HG02623 (cell line): ENCODE results near the gene TUSC2.
A peak's percentile ranks its signal among the peaks of the same experiment; 100 is the strongest.

Source experiments
- ATAC-seq: cut with Tn5 transposase; IDR thresholded peaks from one replicate; pipeline ENCODE4 v1.9.1; 2021; ENCODE audit warnings: moderate library complexity; ENCODE audit not compliant: unreplicated experiment

TUSC2 gene

DNA sequence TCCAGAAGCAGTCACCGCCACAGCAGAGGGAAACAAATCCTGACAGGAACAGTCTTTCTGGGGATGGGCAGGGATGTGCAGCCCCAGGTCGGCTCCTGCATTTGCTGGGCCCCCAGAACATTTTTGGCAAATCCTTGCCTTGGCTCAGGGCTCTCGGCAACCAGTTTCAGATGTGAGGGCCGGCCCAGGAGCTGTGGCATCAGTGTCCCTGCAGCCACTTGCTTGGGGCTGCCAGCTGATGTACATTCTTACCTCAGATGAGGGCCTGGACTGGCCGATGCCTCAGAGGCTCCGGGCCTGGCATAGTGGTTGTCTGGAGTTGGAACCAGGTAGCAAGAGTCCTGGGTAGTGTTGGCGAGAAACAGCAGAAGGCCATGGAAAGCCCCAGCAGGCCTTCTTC is 26.8 kb upstream of the TUSC2 start:
- ATAC-seq, result no peak

DNA sequence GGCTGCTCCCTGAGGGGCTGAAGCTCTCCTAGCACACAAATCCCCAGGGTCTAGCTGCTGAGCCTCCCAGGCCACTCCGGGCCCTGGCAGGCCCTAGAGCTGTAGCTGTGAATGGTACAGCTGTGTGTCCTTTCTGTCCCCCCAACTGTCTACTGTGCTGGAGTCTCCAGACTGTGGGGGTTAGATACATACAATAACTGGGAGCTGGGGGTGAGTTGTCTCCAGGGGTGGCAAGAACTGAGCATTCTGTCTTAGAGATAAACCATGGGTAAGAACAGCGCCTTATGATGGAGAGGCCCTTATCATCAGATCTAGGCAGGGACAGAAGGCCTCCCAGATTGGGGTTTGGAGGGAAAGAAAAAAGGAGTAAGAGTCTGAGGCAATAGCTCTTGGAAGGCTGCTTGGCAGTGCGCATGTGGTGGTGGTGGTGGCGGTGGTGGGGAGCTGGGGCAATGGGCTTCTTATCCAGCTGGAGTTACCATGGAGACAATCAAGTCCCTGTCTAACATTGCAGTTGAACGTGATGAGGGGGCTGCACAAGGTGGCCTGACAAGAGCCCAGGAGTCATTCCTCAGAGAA is 26.3 kb upstream of the TUSC2 start:
- ATAC-seq, result no peak

DNA sequence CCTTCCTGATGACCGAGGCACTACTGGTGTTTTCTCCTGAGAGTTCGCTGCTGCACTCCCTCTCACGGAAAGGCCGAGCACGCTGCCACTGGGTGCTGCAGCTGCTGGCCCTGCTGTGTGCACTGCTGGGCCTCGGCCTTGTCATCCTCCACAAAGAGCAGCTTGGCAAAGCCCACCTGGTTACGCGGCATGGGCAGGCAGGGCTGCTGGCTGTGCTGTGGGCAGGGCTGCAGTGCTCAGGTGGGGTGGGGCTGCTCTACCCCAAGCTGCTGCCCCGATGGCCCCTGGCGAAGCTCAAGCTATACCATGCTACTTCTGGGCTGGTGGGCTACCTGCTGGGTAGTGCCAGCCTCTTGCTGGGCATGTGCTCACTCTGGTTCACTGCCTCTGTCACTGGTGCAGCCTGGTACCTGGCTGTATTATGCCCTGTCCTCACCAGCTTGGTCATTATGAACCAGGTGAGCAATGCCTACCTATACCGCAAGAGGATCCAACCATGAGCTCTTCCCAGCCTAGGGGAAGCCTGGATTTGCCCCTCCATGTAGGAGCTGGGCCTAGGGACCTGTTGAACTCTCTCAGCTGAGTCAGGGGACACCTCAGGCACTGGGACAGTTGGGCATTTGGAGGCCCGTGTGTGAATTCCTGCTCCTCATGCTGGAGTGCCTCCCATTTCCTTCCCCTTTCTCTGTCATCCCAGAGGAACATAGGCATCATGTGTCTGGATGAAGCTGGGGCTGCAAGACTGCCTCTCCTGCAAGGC is 25.4 kb upstream of the TUSC2 start:
- no peak for ATAC-seq

DNA sequence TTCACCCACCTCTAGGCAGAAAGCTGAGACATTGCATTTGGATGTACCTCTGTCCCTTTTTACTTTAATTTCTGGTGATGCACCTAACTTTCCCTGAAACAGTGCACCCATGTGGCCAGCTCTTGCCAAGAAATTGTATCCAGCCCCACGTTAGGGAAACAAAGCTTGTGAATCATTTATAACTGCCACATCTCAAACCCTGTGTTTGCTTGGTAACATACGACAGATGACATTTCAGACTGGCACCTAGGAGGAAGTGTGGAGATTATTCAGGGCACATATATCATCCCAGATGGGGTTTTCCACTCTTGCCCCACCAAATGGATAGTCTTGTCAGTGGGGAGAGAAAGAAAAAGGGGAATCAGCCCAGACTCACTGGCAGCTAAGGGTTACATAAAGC is 24.8 kb upstream of the TUSC2 start:
- ATAC-seq, result no peak

DNA sequence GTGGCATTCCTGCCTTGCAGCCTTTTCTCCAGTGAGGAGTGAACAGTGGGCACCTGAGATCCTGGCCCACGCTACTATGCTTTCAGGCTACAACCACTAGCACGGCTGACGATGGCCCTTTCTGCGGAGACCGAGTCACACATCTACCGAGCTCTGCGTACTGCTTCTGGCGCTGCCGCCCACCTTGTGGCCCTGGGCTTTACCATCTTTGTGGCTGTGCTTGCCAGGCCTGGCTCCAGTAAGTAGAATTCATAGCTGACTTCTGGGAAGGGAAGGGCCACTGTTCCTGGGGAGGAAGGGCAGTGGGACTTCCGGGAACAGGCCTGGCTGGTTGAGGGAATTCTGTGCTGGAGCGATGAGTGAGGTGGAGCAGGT is 23.3 kb upstream of the TUSC2 start:
- no peak for ATAC-seq

DNA sequence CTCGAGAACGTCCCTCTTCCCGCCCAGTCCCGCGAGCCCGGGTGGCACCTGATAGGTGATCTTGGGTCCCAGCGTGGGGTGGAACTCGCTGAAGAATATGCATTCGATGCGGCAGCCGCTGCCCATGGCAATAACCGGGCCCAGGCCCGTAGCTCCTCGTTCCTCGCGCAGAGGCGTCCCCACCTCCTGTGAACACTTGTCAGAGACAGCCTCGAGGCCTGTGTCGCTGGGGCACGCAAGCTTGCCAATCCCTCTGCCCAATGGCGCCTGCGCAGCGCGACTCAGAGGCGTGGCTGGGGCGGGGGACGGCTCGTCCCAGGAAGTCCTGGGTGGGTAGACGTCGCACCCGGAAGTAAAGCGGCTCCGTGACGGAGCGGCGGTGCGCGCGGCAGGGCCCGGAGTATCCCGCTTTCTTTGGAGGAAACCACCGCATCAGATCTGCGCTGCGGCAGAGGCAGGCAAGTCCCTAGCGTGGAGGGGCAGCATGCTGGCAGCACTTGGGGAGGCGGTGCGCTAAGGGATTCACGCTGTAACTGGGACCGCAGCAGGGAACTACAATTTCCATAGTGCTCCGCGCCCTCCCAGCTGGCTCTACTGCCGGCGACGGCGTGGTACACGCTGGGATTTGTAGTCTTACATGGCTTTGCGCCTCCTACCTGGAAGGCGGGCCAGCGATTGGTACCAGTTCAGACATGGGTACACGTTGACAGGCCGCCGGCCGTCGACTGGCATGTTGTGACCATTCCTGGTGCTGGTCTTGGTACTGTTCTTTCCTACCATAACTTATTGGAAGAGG is 22.7 kb upstream of the TUSC2 start, which contains the start of the genes CYB561D2 and NPRL2:
Gene CYB561D2, plus strand, starts transcription at position 336 of the 796 bp plus-strand sequence. CDS start 572 bp downstream, outside the sequence.
Gene NPRL2, minus strand, starts transcription at position 249 of the 796 bp plus-strand sequence. Its CDS starts 123 bp downstream, at position 126.
- ATAC-seq, result peak; percentile 90

DNA sequence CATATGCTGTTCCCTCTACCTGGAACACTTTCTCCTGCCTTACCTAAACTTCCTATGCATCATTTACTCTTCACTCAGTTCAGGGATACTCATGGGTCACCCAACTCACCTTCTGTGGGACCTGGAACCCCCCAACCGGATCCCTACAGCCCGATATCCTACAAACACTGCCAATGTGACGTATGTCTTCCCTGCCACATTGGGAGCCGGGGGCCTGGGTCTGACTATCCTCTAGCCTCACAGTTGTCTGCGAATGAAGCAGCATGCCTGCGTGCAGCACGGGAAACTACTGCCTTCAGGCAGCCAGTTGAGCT is 22.1 kb upstream of the TUSC2 start:
- no peak for ATAC-seq

DNA sequence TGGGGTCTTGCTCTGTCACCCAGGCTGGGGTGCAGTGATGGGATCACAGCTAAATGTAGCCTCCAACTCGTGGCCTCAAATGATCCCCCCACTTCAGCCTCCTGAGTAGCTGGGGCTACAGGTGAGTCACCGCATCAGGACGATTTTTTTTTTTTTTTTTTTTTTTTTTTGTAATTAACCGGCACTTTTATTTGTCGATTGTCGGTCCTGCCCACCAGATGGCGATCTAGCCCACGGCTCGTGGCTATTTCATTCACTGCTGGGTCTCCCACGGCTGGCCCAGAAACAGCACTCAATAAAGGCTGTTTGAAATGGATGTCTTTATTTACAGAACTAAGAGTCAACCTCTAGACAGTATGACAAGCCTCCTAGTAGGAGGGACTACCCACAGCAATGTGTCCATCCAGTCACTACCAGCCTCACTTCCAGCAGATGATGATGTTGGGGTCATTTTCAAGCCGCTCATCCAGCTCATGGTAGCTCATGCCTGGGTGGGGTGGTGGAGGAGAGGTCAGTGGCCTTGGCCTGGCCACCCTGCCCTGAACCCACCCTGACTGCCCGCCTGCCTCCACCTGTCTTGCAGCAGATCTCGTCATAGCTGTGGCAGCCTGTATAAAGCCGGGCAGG is 19.3 kb upstream of the TUSC2 start:
- ATAC-seq, result no peak

DNA sequence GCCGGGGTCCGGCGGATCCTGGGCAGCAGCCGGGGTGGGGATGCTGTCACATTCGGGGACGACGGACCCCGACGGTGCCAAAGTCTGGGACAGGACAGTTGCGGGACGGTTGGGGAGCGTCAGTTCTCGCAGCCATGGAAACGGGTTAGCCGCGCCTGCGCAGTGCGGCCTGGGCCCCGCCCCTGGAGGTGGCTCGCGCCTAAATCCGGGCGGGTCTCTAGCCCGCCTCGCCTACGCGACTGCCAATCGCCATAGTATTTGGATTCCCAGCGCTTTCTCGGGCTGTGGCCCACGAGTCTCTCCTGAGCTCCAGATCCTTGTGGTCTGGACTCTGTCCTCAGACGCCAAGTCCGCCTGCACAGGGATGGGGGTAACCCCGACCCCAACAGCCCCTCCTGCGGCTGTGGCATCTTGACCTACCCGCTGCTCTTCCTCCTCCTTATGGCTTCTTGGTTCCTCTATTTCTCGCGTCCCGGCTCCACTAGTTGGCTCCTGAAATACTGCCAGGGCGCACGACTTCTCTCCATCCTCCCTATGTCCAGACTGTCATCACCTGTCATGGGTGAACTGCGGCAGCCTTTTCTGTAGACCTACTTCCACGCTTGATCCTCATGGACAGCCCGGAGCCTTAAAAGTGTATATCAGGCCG is 17.7 kb upstream of the TUSC2 start, which contains the start of gene ZMYND10:
Gene ZMYND10, minus strand, starts transcription at position 147 of the 649 bp plus-strand sequence. CDS start 153 bp downstream, outside the sequence.
- no peak for ATAC-seq

DNA sequence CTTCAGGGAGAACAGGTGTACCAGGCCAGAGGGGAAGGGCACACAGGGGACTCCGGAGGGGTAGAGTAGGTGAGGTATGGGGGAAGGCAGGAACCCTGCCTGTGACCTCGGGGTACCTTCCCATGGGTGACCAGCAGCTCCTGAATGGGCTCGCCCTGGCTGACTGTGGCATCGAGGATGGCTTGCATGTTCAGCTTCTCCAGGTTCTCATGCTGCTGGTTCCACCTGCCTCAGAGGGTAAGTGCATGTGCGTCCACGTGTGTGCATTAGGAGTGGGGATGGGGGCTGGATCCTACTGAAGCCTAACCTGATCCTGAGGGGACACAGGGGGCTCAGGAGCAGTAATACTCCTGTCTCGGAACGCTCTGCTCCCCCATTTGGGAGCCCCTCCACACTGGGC is 17.0 kb upstream of the TUSC2 start:
- ATAC-seq, result no peak

DNA sequence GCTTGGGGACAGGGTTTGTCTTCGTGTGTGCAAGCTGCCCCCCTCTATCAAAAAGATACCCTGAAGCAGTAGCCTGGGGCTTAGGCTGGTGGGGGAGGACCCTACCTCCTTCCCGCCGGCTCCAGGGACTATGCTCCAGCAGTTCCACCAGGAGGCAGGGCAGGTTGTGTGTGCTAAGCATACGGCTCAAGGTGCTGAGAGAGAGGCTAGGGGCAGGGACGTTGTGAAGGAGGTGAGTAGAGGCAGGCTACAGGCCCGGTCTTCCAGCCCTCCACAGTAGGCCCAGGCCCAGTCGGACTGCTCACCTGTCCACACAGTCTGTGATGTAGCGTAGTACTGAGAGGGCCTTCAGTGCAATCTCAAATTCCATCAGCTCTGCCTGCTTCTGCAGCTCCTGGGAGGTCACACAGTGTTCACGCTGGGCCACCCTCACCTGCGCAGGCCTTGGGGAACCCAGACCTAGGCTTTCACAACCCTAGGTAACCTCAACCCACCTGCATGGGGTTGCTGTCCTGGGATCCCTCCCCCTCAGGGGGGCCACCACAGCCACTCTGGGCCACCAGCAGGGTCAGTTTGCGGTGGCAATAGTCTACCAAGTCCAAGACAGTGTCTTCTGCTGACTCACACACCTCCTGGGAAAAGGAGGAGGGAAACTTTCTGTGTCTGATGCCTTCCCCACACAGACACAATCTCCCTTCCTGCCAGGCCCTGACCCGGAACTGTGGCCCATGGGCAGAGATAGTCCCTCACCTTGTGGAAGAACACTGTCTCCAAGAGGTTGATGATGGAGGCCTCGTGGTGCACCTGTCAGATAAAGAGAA is 15.0 kb upstream of the TUSC2 start:
- ATAC-seq, result no peak

DNA sequence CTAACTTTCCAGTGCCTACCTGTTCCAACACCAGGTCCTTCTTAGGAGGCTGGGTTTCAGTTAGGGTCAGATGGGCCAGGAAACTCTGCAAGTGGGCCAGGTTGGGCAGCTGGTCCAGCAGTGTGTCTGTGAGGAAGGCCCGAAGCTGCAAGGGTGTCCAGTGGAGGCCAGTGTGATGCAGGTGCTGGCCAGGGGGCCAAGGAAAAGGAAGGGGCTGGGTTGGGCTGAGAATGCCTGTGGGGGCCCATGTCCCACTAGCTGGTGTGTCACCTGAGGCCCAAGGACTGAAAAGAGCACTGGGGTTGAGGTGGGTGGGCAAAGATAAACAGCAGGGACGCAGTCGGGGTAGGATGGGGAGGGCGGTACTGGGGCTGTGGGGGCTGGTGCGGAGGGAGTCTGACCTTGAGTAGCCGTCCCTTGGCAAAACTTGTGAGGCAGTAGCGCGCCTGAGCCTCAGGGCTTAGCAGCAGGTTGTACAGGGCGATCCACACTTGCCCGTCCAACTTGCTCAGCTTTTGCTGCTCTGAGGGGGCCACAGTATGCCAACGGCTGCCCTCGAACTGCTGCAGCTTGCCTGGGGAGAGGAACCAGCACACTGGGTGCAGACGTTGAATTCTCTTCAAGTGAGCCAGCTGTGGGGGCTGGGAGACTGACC is 14.1 kb upstream of the TUSC2 start:
- ATAC-seq, result no peak

DNA sequence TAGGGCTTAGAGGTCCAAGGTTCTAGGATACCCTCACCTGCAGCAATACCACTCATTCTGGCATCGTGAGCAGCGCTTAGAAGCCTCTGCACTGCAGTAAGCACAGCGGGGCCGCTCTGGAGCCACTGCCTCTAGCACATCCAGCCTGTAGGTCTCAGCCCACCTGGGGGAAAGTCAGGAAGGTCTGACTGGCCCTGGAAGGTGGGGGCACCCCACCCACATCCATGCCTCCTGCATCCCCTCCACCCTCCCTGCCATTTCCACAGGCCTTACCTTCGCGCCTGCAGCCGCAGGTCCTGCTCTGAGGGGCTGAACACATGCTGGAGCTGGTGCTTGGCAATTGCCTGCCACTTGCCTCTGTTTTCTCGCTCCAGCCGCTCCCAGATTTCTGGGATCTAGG is 13.5 kb upstream of the TUSC2 start:
- no peak for ATAC-seq

DNA sequence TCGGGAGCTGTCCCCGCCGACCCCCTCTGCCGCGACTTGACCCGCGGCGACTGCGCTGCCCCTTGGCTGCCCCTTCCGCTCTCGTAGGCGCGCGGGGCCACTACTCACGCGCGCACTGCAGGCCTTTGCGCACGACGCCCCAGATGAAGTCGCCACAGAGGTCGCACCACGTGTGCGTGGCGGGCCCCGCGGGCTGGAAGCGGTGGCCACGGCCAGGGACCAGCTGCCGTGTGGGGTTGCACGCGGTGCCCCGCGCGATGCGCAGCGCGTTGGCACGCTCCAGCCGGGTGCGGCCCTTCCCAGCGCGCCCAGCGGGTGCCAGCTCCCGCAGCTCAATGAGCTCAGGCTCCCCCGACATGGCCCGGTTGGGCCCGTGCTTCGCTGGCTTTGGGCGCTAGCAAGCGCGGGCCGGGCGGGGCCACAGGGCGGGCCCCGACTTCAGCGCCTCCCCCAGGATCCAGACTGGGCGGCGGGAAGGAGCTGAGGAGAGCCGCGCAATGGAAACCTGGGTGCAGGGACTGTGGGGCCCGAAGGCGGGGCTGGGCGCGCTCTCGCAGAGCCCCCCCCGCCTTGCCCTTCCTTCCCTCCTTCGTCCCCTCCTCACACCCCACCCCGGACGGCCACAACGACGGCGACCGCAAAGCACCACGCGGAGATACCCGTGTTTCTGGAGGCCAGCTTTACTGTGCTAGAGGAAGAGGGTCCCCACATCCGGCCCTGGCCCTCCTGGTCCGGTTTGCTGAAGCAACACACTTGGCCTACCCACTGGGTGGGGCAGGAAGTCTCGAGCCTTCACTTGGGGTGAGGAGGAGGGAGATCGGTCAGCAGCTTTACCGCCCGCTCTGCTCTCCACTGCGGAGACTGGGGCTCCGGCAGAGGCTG is 12.7 kb upstream of the TUSC2 start, which contains the start of gene RASSF1:
Gene RASSF1, minus strand, starts transcription at position 389 of the 882 bp plus-strand sequence. Its CDS starts 31 bp downstream, at position 358.
- no peak for ATAC-seq

DNA sequence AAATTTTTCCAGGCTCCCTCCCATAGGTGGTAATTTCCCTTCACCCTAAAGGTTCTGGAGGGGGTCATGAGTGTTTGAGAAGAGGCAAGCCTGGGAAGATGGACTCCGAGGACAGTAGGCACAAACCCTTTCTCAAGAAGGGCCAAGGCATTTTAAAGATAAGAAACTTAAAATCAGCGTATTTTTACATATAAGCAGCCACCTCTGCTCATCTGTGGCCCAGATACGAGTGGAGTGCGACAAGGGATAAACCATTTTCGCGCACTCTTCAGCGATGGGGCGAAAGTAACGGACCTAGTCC is 12.1 kb upstream of the TUSC2 start:
- ATAC-seq, result no peak

DNA sequence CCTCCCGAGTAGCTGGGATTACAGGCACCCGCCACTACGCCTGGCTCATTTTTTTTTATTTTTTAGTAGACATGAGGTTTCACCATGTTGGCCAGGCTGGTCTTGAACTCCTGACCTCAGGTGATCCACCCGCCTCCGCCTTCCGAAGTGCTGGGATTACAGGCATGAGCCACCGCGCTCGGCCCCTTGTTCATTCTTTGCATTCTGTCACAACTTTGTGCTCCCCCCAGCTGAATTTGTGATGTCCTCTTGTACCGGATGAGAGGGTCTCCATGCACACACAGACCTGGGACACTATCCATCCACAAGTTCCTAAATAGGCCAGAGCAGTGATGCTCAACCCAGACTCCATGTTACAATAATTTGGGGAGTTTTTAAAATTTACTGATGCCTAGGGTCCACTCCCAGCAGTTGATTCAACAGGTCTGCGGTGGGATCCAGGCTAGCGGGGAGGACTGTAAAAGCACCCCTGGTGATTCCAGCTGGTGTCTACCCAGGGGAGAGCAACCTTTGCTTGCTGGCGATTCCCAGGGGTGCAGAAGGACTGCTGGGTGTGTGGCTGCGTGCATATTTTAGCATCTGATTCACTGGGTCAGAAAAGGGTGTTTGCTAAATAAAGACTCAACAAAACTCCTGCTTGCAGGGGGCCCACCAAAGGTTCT is 11.6 kb upstream of the TUSC2 start:
- ATAC-seq, result no peak

DNA sequence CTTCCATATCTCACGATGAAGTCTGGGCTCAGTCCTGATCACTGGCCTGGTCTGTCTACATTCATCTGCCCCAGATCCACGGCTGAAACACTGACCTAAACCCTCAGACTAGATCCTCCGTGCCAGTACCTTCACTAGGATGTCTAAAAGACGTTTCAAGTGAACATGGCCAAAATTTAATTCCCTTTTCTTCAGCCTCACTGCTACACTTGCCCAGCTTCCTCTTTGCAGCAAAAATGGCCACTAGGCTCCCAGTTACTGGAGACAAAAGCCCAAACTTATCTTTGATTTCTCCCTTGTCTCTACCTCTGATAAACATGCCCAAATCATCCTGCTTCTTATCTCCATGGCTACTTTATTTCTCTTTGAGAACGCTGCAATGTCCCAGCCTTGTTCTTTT is 10.9 kb upstream of the TUSC2 start:
- no peak for ATAC-seq
